Measurements from ENCODE around the gene SPSB2. TPM values are rescaled to one million over a fixed set of nuclear protein-coding genes. Genes with fewer than 3 reads are reported as not detected.

SPSB2 gene
- total RNA-seq, 2 donors from 2014 or later = 6.7 to 8.7 TPM

- H3K4me3 Mint-ChIP-seq = no peak overlapping the region
Measured at GRCh38 chr12:6833189-6833890, 39.8 kb downstream of the SPSB2 start.

GRCh38 chr12:6832125-6832524 is 41.0 kb downstream of the SPSB2 start:
- ATAC-seq (no peak), DNase-seq (no peak)
- H3K27me3 Mint-ChIP-seq = peaks cover 25% of the 10 kb centered on the region
- H3K27ac Mint-ChIP-seq = no peak overlapping the region
- no peaks in the 10 kb centered on the region for H3K9me3 ChIP-seq (ENCODE audit: control insufficient read depth, low read length, poor library complexity, severe bottlenecking)
- H3K4me3 Mint-ChIP-seq = no peak overlapping the region
- peaks cover 3% of the 10 kb centered on the region for H3K36me3 Mint-ChIP-seq (ENCODE audit: low read depth)
- H3K4me1 Mint-ChIP-seq = peaks cover 23% of the 10 kb centered on the region

More at GRCh38 chr12:6833189-6833890, 39.8 kb downstream of the SPSB2 start:
- H3K9me3 ChIP-seq (ENCODE audit: control insufficient read depth, low read length, poor library complexity, severe bottlenecking) = no peaks in the 10 kb centered on the region
- ATAC-seq (no peak), DNase-seq (no peak)
- peaks cover 20% of the 10 kb centered on the region for H3K27me3 Mint-ChIP-seq
- peak overlapping the region; percentile 45 for H3K27ac Mint-ChIP-seq
- no peaks in the 10 kb centered on the region for H3K36me3 Mint-ChIP-seq (ENCODE audit: low read depth)
- H3K4me1 Mint-ChIP-seq = peaks cover 16% of the 10 kb centered on the region

GRCh38 chr12:6831450-6831995 is 41.6 kb downstream of the SPSB2 start:
- H3K9me3 ChIP-seq (ENCODE audit: control insufficient read depth, low read length, poor library complexity, severe bottlenecking) = no peaks in the 10 kb centered on the region
- no peak overlapping the region for H3K27ac Mint-ChIP-seq
- no peak for DNase-seq
- ATAC-seq = no peak
- peaks cover 31% of the 10 kb centered on the region for H3K27me3 Mint-ChIP-seq
- H3K4me1 Mint-ChIP-seq = peaks cover 22% of the 10 kb centered on the region
- peaks cover 3% of the 10 kb centered on the region for H3K36me3 Mint-ChIP-seq (ENCODE audit: low read depth)
- H3K4me3 Mint-ChIP-seq = no peak overlapping the region

- peaks cover 3% of the 10 kb centered on the region for H3K36me3 Mint-ChIP-seq (ENCODE audit: low read depth)
- no peaks in the 10 kb centered on the region for H3K9me3 ChIP-seq (ENCODE audit: control insufficient read depth, low read length, poor library complexity, severe bottlenecking)
Measured at GRCh38 chr12:6830999-6831398, 42.1 kb downstream of the SPSB2 start.

GRCh38 chr12:6830286-6830890 is 42.7 kb downstream of the SPSB2 start:
- peaks cover 22% of the 10 kb centered on the region for H3K4me1 Mint-ChIP-seq
- H3K36me3 Mint-ChIP-seq (ENCODE audit: low read depth) = peaks cover 3% of the 10 kb centered on the region
- ATAC-seq (no peak), DNase-seq (no peak)
- H3K27me3 Mint-ChIP-seq = peaks cover 41% of the 10 kb centered on the region
- no peaks in the 10 kb centered on the region for H3K9me3 ChIP-seq (ENCODE audit: control insufficient read depth, low read length, poor library complexity, severe bottlenecking)
- H3K4me3 Mint-ChIP-seq = peak overlapping the region; percentile 36
- H3K27ac Mint-ChIP-seq = no peak overlapping the region

More at GRCh38 chr12:6830999-6831398, 42.1 kb downstream of the SPSB2 start:
- DNase-seq = no peak
- peaks cover 21% of the 10 kb centered on the region for H3K4me1 Mint-ChIP-seq
- peaks cover 36% of the 10 kb centered on the region for H3K27me3 Mint-ChIP-seq
- no peak for ATAC-seq
- no peak overlapping the region for H3K27ac Mint-ChIP-seq
- H3K4me3 Mint-ChIP-seq = peak overlapping the region; percentile 36

GRCh38 chr12:6829536-6830220 is 43.4 kb downstream of the SPSB2 start:
- Mint-ChIP-seq H3K4me1 (peaks cover 21% of the 10 kb centered on the region), H3K27me3 (peaks cover 49% of the 10 kb centered on the region), H3K4me3 (peak overlapping the region; percentile 95), H3K36me3 (ENCODE audit: low read depth) (peaks cover 6% of the 10 kb centered on the region), H3K27ac (peak overlapping the region; percentile 92)
- DNase-seq (no peak), ATAC-seq (no peak)
- no peaks in the 10 kb centered on the region for H3K9me3 ChIP-seq (ENCODE audit: control insufficient read depth, low read length, poor library complexity, severe bottlenecking)

- Mint-ChIP-seq H3K4me1 (peaks cover 22% of the 10 kb centered on the region), H3K27ac (peak overlapping the region; percentile 92), H3K27me3 (peaks cover 51% of the 10 kb centered on the region), H3K36me3 (ENCODE audit: low read depth) (peaks cover 7% of the 10 kb centered on the region), H3K4me3 (peak overlapping the region; percentile 95)
- ATAC-seq (peak; percentile 66), DNase-seq (peak in 1 of 3 donors; percentile 33)
- H3K9me3 ChIP-seq (ENCODE audit: control insufficient read depth, low read length, poor library complexity, severe bottlenecking) = no peaks in the 10 kb centered on the region
Measured at GRCh38 chr12:6828781-6829535, 44.1 kb downstream of the SPSB2 start.

- Mint-ChIP-seq H3K4me3 (peak within 1 kb of the TSS; percentile 95), H3K27me3 (peaks cover 51% of the 10 kb centered on the region), H3K27ac (peak within 1 kb of the TSS; percentile 92)
Measured at GRCh38 chr12:6827982-6828780, 44.9 kb downstream of the SPSB2 start, which contains the start of gene P3H3. Gene P3H3, plus strand, starts transcription at chr12:6828407. Its CDS starts 34 bp downstream, at chr12:6828441.

GRCh38 chr12:6827437-6827911 is 45.6 kb downstream of the SPSB2 start:
- H3K27ac Mint-ChIP-seq = no peak overlapping the region
- peaks cover 51% of the 10 kb centered on the region for H3K27me3 Mint-ChIP-seq
- no peak for DNase-seq
- no peaks in the 10 kb centered on the region for H3K9me3 ChIP-seq (ENCODE audit: control insufficient read depth, low read length, poor library complexity, severe bottlenecking)
- peaks cover 22% of the 10 kb centered on the region for H3K4me1 Mint-ChIP-seq
- no peak for ATAC-seq
- H3K36me3 Mint-ChIP-seq (ENCODE audit: low read depth) = peaks cover 7% of the 10 kb centered on the region
- H3K4me3 Mint-ChIP-seq = peak overlapping the region; percentile 70

More at GRCh38 chr12:6827982-6828780, 44.9 kb downstream of the SPSB2 start, which contains the start of gene P3H3:
- peaks cover 7% of the 10 kb centered on the region for H3K36me3 Mint-ChIP-seq (ENCODE audit: low read depth)
- peak; percentile 58 for ATAC-seq
- peaks cover 22% of the 10 kb centered on the region for H3K4me1 Mint-ChIP-seq
- peak in 1 of 3 donors; percentile 25 for DNase-seq
- H3K9me3 ChIP-seq (ENCODE audit: control insufficient read depth, low read length, poor library complexity, severe bottlenecking) = no peaks in the 10 kb centered on the region

GRCh38 chr12:6826734-6827436 is 46.2 kb downstream of the SPSB2 start:
- peaks cover 24% of the 10 kb centered on the region for H3K4me1 Mint-ChIP-seq
- peaks cover 50% of the 10 kb centered on the region for H3K27me3 Mint-ChIP-seq

GRCh38 chr12:6826125-6826733 is 46.9 kb downstream of the SPSB2 start:
- no peaks in the 10 kb centered on the region for H3K9me3 ChIP-seq (ENCODE audit: control insufficient read depth, low read length, poor library complexity, severe bottlenecking)
- H3K36me3 Mint-ChIP-seq (ENCODE audit: low read depth) = peaks cover 7% of the 10 kb centered on the region
- H3K4me1 Mint-ChIP-seq = peaks cover 27% of the 10 kb centered on the region
- peaks cover 44% of the 10 kb centered on the region for H3K27me3 Mint-ChIP-seq
- no peak overlapping the region for H3K27ac Mint-ChIP-seq
- ATAC-seq = no peak
- H3K4me3 Mint-ChIP-seq = no peak overlapping the region
- DNase-seq = no peak

More at GRCh38 chr12:6826734-6827436, 46.2 kb downstream of the SPSB2 start:
- ATAC-seq (no peak), DNase-seq (no peak)
- H3K36me3 Mint-ChIP-seq (ENCODE audit: low read depth) = peaks cover 7% of the 10 kb centered on the region
- H3K4me3 Mint-ChIP-seq = peak overlapping the region; percentile 70
- H3K9me3 ChIP-seq (ENCODE audit: control insufficient read depth, low read length, poor library complexity, severe bottlenecking) = no peaks in the 10 kb centered on the region
- no peak overlapping the region for H3K27ac Mint-ChIP-seq
